ENCODE results near the gene SNX3. TPM values are rescaled to one million over a fixed set of nuclear protein-coding genes. Genes with fewer than 3 reads are reported as not detected.
"Not testable (repeated sequence)": the region's sequence is repeated elsewhere in the genome, so short reads cannot be mapped to it uniquely, and the experiment has no call there.

Gene SNX3
- polyA plus RNA-seq, 1 donor from 2014 or later: 432 TPM

DNA sequence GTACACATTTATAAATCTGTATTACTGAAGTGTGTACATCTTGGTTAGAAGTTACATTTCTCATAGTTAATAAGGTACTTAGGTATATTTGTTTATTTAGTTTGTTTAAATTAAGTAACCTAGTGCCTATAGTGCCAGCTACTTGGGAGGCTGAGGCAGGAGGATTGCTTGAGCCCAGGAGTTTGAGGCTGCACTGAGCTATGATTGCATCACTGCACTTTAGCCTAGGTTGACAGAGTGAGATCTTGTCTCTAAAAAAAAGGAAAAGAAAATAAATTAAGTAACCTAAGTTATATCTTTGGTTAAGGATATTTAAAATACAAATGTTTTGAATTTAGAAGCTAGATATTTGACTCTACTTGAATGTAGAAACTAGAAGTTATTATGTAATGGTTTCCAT, 24.5 kb upstream of the SNX3 start:
- no peaks in the 10 kb centered on the region for H3K36me3 Mint-ChIP-seq
- H3K4me3 Mint-ChIP-seq: no peak overlapping the region
- H3K9me3 Mint-ChIP-seq: no peaks in the 10 kb centered on the region
- no peaks in the 10 kb centered on the region for H3K27me3 Mint-ChIP-seq
- no peak overlapping the region for H3K27ac Mint-ChIP-seq
- H3K4me1 Mint-ChIP-seq: peaks cover 8 to 19% (median 9%) of the 10 kb centered on the region in 3 donors

DNA sequence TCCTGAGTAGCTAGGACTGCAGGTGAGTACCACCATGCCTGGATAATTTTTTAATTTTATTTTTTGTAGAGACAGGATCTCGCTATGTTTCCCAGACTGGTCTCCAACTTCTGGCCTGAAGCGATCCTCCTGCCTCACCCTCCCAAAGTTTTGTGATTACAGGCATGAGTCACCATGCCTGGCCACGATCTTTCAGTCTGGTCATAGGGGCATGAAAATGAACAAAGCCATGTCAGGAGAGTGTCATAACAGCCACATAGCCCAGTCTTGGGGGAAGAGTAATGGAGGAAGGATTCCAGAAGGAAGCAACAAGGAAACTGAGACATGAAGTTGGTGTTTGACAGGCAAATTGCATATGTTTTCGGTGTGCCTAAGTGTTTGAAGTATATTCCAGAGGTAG, 17.0 kb upstream of the SNX3 start:
- H3K36me3 Mint-ChIP-seq: no peaks in the 10 kb centered on the region
- peaks cover 9 to 19% (median 14%) of the 10 kb centered on the region in 3 donors for H3K4me1 Mint-ChIP-seq
- H3K9me3 Mint-ChIP-seq: no peaks in the 10 kb centered on the region
- H3K4me3 Mint-ChIP-seq: no peak overlapping the region
- no peaks in the 10 kb centered on the region for H3K27me3 Mint-ChIP-seq
- H3K27ac Mint-ChIP-seq: no peak overlapping the region

DNA sequence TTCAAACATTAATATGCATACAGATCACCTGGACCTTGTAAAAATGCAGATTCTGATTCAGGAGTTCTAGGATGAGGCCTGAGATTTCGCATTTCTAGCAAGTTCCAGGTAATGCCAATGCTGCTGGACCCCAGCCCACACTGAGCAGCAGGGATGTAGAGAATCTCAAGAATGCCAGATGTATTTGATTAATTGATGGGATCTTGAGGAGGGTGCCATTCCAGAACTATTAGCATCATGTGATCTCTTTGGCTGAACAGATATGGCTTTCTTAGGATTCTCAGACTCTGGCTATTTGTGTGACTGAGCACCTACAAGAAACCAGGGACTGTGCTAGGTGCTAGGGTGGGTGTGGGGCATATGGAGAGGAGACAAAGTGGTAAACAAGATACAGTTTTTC, 16.5 kb upstream of the SNX3 start:
- Mint-ChIP-seq H3K36me3 (no peaks in the 10 kb centered on the region), H3K4me3 (no peak overlapping the region), H3K27ac (no peak overlapping the region), H3K4me1 (peaks cover 9 to 19% (median 14%) of the 10 kb centered on the region in 3 donors), H3K27me3 (no peaks in the 10 kb centered on the region), H3K9me3 (no peaks in the 10 kb centered on the region)

DNA sequence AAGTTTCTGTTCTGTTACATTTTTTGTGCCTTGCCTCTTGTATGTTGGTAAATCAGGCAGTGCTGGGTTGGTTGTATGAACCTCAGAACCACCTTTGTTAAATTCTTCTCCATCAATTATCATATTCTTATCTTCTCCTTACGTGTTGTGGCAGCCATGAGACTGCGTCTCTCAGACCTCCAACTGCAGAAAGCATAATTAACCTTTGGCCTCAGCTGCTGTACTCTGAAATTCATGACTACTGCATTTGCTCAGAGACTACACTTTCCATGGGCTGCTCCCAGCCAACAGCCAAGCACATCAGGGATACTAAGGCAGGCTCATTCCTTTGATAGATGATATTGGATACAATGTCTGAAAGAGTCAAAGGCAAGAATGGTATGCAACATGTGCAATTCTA, 15.1 kb upstream of the SNX3 start:
- no peak overlapping the region for H3K4me3 Mint-ChIP-seq
- no peaks in the 10 kb centered on the region for H3K27me3 Mint-ChIP-seq
- H3K27ac Mint-ChIP-seq: no peak overlapping the region
- no peaks in the 10 kb centered on the region for H3K9me3 Mint-ChIP-seq
- H3K36me3 Mint-ChIP-seq: no peaks in the 10 kb centered on the region
- peaks cover 4 to 12% (median 9%) of the 10 kb centered on the region in 3 donors for H3K4me1 Mint-ChIP-seq

DNA sequence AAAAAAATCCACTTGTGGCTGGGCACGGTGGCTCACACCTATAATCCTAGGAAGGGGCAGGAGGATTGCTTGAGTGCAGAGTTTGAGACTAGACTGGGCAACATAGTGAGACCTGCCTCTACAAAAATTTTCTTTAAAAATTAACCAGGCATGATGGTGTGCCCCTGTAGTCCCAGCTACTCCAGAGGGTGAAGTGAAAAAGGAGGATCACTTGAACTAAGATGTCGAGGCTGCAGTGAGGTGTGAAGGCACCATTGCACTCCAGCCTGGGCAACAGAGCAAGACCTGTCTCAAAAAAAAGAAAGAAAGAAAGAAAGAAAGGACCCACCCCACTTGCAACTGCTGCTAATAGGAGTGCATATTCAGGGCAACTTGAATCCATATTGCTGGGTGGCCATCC, 13.7 kb upstream of the SNX3 start:
- H3K27ac Mint-ChIP-seq: no peak overlapping the region
- peak overlapping the region in 1 of 4 donors; percentile 5 for H3K4me3 Mint-ChIP-seq

DNA sequence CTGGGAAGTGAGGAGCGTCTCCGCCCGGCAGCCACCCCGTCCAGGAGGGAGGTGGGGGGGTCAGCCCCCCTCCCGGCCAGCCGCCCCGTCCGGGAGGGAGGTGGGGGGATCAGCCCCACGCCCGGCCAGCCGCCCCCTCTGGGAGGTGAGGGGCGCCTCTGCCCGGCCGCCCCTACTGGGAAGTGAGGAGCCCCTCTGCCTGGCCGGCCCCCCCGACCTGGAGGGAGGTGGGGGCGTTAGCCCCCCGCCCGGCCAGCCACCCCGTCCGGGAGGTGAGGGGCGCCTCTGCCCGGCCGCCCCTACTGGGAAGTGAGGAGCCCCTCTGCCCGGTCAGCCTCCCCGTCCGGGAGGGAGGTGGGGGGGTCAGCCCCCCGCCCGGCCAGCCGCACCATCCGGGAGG, 9.1 kb upstream of the SNX3 start:
- H3K36me3 Mint-ChIP-seq, H3K27ac Mint-ChIP-seq, H3K27me3 Mint-ChIP-seq, H3K4me1 Mint-ChIP-seq, H3K9me3 Mint-ChIP-seq, H3K4me3 Mint-ChIP-seq: not testable (repeated sequence)

More for the DNA sequence above, 13.7 kb upstream of the SNX3 start:
- no peaks in the 10 kb centered on the region for H3K9me3 Mint-ChIP-seq
- no peaks in the 10 kb centered on the region for H3K36me3 Mint-ChIP-seq
- H3K4me1 Mint-ChIP-seq: peaks cover 0 to 3% (median under 1%) of the 10 kb centered on the region in 3 donors
- H3K27me3 Mint-ChIP-seq: no peaks in the 10 kb centered on the region

DNA sequence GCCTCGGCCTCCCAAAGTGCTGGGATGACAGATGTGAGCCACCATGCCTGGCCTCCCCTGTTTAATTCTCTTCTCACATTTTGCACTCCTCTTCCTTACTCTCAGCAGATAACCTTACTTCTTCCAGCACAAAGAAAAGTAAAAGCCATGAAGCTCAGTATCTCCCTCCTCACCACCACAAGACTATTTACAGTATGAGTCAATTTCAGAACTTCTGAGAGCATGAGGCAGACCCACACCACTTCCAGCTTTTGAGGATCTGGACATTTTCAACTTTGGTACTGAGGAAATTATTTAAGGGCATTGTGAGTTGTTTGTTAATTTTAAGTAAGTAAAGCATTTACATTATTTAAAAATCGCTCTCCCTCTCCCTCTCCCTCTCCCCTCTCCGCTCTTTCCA, 8.0 kb upstream of the SNX3 start:
- peak overlapping the region in 1 of 4 donors; percentile 55 for H3K4me3 Mint-ChIP-seq
- no peaks in the 10 kb centered on the region for H3K9me3 Mint-ChIP-seq
- no peaks in the 10 kb centered on the region for H3K27me3 Mint-ChIP-seq
- H3K27ac Mint-ChIP-seq: peak overlapping the region in 1 of 3 donors; percentile 68
- no peaks in the 10 kb centered on the region for H3K36me3 Mint-ChIP-seq
- no peaks in the 10 kb centered on the region for H3K4me1 Mint-ChIP-seq

DNA sequence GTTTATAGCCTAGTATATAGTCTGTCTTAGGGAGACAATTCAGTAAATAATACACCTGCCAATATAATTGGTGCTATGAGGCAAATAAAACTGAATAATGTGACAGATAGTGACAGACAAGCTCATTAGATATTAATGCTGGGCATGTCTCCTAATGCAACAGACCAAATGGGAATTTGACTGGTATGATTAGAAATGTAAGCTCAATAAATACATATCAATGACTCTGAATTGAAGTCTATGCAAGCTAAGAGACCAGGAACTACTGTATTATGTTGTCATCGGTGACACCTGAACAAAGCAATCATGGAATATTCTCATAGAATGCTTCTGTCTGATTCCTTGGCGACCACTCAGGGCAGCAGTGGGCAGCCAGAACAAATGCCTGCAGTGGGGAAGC, 2.5 kb upstream of the SNX3 start:
- peak overlapping the region in 1 of 4 donors; percentile 57 for H3K4me3 Mint-ChIP-seq
- peaks cover 4 to 12% (median 7%) of the 10 kb centered on the region in 3 donors for H3K4me1 Mint-ChIP-seq
- no peaks in the 10 kb centered on the region for H3K36me3 Mint-ChIP-seq
- H3K27ac Mint-ChIP-seq: peak overlapping the region in 1 of 3 donors; percentile 19
- H3K27me3 Mint-ChIP-seq: no peaks in the 10 kb centered on the region
- no peaks in the 10 kb centered on the region for H3K9me3 Mint-ChIP-seq

DNA sequence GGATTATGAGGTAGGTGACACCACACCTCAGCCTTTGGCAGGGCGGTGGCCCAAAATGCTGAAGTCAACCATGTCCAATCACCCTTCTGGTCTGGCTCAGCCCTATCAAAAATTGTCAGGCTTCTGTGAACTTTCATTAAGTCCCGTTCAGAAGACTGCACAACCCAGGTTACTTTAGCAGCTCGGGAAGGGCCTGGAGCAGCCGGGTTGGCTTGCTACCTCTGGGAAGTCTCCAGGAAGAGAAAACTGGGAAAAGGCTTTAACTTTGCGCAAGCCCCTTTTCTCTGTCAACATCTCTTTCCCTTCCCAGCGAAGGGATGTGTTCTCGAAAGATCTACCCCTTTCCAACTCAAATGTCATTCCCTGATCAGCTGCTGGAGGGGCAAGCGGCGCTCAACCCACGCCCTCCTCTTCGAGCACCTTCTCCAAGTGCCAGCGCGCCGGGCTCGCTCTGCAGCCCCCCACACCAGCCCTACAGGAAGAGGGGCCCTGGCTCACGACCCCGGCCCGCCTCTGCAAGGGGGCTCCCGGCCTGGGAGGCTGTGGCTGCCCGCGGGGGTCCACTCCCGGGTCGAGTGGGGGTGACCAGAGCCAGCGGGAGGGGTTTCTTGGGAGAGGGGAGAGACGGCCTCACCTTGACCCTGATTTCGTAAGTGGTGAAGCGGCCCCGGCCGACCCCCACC, 573 bp downstream of the SNX3 start:
- H3K9me3 Mint-ChIP-seq: no peaks in the 10 kb centered on the region
- peaks cover 2% of the 10 kb centered on the region for H3K36me3 Mint-ChIP-seq
- no peaks in the 10 kb centered on the region for H3K27me3 Mint-ChIP-seq
- H3K4me1 Mint-ChIP-seq: peaks cover 20 to 24% (median 22%) of the 10 kb centered on the region in 3 donors
- peak overlapping the region; percentile 94 to 98 (median 96) for H3K27ac Mint-ChIP-seq
- peak overlapping the region; percentile 90 to 97 (median 95) for H3K4me3 Mint-ChIP-seq

DNA sequence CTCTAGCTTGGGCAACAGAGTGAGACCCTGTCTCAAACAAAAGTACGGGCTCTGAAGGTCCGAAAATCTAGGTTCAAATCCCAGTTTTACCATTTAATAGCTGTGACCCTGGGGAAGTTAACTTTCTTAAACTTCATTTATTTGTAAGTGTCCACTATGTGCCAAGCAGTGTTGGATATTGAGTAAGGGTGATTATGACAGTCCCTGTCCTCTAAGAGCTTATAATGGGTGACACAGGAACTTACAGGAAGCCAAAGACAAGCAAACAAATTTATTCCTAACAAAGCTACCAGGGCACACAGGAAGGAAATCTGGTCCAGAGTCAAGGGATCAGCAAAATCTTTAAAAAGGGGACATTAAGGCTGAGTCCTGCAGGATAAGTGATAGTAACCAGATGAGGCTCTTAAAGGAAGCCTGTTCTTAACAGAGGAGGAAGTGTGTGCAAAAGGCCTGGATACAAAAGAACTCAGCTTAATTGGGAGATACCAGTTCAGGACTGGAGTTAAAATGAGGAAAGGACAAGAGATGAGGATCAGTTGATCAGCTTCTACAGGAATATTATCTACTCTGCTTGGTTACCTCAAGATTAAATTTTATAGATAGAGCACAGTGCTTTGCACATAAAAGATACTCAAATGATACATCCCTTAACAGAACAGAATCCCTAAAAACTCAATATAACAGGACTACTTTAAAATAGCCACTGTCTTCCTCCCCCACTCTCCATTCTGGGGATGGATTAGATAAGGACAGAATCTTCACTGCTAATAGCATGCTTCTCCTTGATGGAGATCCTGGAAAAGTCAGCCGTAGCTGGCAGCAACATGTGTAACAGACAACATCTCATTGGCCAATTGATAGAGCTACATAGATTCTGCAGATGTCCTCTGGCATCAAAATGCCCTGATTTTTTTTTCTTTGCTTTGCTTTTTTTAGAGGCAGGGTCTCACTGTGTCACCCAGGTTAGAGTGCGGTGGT, 6.1 kb downstream of the SNX3 start:
- Mint-ChIP-seq H3K27me3 (no peaks in the 10 kb centered on the region), H3K9me3 (no peaks in the 10 kb centered on the region), H3K36me3 (peaks cover 2% of the 10 kb centered on the region), H3K4me3 (peak overlapping the region in 3 of 4 donors; percentile 36 to 45 (median 42)), H3K4me1 (peaks cover 46 to 58% (median 54%) of the 10 kb centered on the region in 3 donors), H3K27ac (peak overlapping the region in 1 of 3 donors; percentile 11)

DNA sequence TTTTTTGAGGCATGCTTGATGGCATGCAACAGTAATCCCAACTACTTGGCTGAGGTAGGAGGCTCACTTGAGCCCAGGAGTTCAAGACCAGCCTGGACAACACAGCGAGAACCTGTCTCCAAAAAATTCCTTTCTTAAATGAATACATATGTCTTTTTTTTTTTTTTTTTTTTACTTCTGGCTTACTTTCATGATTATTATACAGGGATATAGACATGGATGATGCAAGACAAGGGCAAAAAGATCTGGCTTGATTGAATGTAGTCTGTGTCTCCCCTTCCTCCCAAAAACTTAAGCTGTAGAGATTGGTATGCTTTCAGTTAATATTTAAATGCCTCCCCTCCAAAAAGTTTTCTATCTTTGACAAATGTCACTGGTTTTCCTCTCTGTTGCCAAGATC, 7.6 kb downstream of the SNX3 start:
- H3K4me1 Mint-ChIP-seq: peaks cover 50 to 57% (median 55%) of the 10 kb centered on the region in 3 donors
- no peaks in the 10 kb centered on the region for H3K9me3 Mint-ChIP-seq
- H3K4me3 Mint-ChIP-seq: peak overlapping the region in 2 of 4 donors; percentile 12 to 58
- peak overlapping the region in 2 of 3 donors; percentile 2 to 43 for H3K27ac Mint-ChIP-seq
- H3K36me3 Mint-ChIP-seq: peaks cover 2% of the 10 kb centered on the region
- no peaks in the 10 kb centered on the region for H3K27me3 Mint-ChIP-seq

DNA sequence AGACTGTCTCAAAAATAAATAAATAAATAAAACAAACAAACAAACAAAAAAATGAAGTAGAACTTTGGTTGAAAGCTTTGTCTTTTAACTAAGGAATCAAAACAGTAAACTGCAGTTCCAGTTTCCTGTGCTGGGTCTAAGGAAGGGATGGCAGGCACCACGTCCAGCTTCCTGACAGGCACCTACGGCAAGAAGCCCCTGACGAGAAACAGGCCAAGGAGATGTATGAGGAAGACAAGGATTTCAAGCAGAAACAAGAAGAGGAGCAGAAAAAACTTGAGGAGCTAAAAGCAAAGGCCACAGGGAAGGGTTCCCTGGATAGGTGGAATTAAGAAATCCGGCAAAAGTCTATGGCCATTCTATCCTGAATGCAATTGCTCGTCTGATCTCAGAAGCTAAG, 8.8 kb downstream of the SNX3 start:
- no peak overlapping the region for H3K27ac Mint-ChIP-seq
- peak overlapping the region in 1 of 4 donors; percentile 57 for H3K4me3 Mint-ChIP-seq
- H3K9me3 Mint-ChIP-seq: no peaks in the 10 kb centered on the region
- no peaks in the 10 kb centered on the region for H3K27me3 Mint-ChIP-seq
- peaks cover 2% of the 10 kb centered on the region for H3K36me3 Mint-ChIP-seq
- H3K4me1 Mint-ChIP-seq: peaks cover 47 to 63% (median 58%) of the 10 kb centered on the region in 3 donors

DNA sequence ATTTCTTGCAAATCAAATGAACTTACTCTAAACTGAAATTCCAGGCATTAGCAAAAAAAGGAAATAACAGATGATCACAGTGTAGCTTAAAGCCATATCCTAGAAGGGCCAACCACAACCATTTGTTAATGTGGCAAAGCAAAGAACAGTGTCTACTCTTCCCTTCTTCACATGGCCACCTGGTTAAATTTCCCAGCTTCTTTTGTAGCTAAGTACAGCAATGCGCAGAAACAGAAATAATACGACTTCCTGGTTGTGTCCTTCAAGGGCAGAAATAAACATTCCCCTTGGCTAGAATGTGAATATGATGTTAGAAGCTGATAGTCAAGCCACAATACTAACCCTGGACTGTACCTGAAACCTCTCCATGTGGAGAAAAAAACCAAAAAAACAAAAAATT, 9.6 kb downstream of the SNX3 start:
- peak overlapping the region in 1 of 4 donors; percentile 5 for H3K4me3 Mint-ChIP-seq
- H3K27ac Mint-ChIP-seq: no peak overlapping the region
- no peaks in the 10 kb centered on the region for H3K9me3 Mint-ChIP-seq
- peaks cover 3% of the 10 kb centered on the region for H3K36me3 Mint-ChIP-seq
- H3K27me3 Mint-ChIP-seq: no peaks in the 10 kb centered on the region
- peaks cover 44 to 59% (median 50%) of the 10 kb centered on the region in 3 donors for H3K4me1 Mint-ChIP-seq

DNA sequence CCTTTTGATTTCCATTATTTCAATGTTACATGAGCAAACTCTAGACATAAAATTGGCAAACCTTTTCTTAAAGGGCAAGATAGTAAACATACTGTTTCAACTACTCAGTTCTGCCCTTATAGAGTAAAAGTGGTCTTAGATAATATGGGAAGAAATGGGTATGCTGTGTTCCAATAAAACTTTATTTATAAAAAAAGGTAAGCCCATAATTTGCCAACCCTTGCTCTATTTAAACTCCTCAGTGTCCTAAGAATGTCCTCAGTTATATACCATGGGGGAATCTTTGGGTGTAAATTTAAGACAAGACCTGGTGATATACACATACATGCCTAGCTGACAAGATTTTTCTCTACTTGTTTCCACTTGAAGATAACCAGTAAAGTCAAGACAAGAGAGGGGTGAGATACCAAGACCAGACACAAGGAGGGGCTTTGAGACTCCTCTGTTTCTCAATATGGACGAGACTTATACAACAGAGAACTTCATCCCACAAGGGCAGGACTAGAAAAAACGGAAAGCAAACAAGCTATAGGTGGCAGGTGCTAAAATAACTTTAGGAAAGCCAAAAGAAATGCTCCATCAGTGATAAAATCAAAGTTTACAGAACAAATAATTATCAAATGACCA, 10.5 kb downstream of the SNX3 start:
- peaks cover 46 to 58% (median 55%) of the 10 kb centered on the region in 3 donors for H3K4me1 Mint-ChIP-seq
- peaks cover 8% of the 10 kb centered on the region for H3K36me3 Mint-ChIP-seq
- peak overlapping the region in 2 of 4 donors; percentile 2 to 14 for H3K4me3 Mint-ChIP-seq

More for the DNA sequence above, 10.5 kb downstream of the SNX3 start:
- H3K27me3 Mint-ChIP-seq: no peaks in the 10 kb centered on the region
- no peak overlapping the region for H3K27ac Mint-ChIP-seq
- no peaks in the 10 kb centered on the region for H3K9me3 Mint-ChIP-seq

All from IgD-negative memory B cell (primary cell).